Gastroesophageal sphincter (tissue), 3 donors: ENCODE measurements around the gene SOX5.

Experiments
- EP300 ChIP-seq: sonication (generic); formaldehyde crosslinking; IDR thresholded peaks from one replicate; pipeline ENCODE4 v1.6.1; 2017; ENCODE audit warnings: antibody characterized with exemption, mild to moderate bottlenecking
- POLR2A ChIP-seq, 2 donors: fragments of 450-650 bp; IDR thresholded peaks; one replicate each; pipeline ENCODE4 v1.6.1; 2017; ENCODE audit warnings: antibody characterized with exemption in 2 of 2, mild to moderate bottlenecking in 2 of 2, moderate library complexity in 1 of 2
- TF ChIP-seq, protein P1 (sequence below), 4 experiments: fragments of 200-600 bp in 2 of 4; fragments of 450-650 bp in 2 of 4; sonication (generic) in 1 of 4; IDR thresholded peaks; one replicate each; pipeline ENCODE4 v1.5.1; 2017 to 2019; ENCODE audit warnings: antibody characterized with exemption in 4 of 4, mild to moderate bottlenecking in 2 of 4, moderate library complexity in 2 of 4

- TF ChIP-seq POLR2A (IDR thresholded peaks at IDR 0.05), result no peak
- TF ChIP-seq, protein P1, sequence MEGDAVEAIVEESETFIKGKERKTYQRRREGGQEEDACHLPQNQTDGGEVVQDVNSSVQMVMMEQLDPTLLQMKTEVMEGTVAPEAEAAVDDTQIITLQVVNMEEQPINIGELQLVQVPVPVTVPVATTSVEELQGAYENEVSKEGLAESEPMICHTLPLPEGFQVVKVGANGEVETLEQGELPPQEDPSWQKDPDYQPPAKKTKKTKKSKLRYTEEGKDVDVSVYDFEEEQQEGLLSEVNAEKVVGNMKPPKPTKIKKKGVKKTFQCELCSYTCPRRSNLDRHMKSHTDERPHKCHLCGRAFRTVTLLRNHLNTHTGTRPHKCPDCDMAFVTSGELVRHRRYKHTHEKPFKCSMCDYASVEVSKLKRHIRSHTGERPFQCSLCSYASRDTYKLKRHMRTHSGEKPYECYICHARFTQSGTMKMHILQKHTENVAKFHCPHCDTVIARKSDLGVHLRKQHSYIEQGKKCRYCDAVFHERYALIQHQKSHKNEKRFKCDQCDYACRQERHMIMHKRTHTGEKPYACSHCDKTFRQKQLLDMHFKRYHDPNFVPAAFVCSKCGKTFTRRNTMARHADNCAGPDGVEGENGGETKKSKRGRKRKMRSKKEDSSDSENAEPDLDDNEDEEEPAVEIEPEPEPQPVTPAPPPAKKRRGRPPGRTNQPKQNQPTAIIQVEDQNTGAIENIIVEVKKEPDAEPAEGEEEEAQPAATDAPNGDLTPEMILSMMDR (IDR thresholded peaks at IDR 0.05), result no peak
- no peak for TF ChIP-seq EP300
Measured at GRCh38 chr12:23503544-23503943, 445.9 kb downstream of the SOX5 start.
